Measurements from ENCODE around the gene ZNF654. TPM values are rescaled to one million over a fixed set of nuclear protein-coding genes. Genes with fewer than 3 reads are reported as not detected.

ZNF654 gene
- total RNA-seq: 9.6 and 21.9 TPM in 2 replicates

GRCh38 chr3:88058581-88059379 is at the start of gene ZNF654, which contains the start of gene CGGBP1:
TSS of gene ZNF654 (plus strand) at chr3:88059255. CDS start at chr3:88059320, 65 bp downstream.
TSS of gene CGGBP1 (minus strand) at chr3:88059005. CDS start at chr3:88055976, 3,029 bp downstream.

GRCh38 chr3:88149509-88150362 is 90.7 kb downstream of the ZNF654 start, which contains the start of gene C3orf38:
TSS of gene C3orf38 (plus strand) at chr3:88149959. CDS start at chr3:88150053, 94 bp downstream.

Other genes with a start within 250 kb of the ZNF654 start
- gene CGGBP1, start 250 bp upstream of the ZNF654 start, total RNA-seq: 33.4 and 58.4 TPM in 2 replicates
- 15.7 and 25.0 TPM in 2 replicates for gene C3orf38, start 90.7 kb downstream of the ZNF654 start, total RNA-seq